Measurements from ENCODE around the gene EEIG1. TPM values are rescaled to one million over a fixed set of nuclear protein-coding genes. Genes with fewer than 3 reads are reported as not detected.

Gene EEIG1
- total RNA-seq, 1 donor from 2014 or later = 44.7 TPM

DNA sequence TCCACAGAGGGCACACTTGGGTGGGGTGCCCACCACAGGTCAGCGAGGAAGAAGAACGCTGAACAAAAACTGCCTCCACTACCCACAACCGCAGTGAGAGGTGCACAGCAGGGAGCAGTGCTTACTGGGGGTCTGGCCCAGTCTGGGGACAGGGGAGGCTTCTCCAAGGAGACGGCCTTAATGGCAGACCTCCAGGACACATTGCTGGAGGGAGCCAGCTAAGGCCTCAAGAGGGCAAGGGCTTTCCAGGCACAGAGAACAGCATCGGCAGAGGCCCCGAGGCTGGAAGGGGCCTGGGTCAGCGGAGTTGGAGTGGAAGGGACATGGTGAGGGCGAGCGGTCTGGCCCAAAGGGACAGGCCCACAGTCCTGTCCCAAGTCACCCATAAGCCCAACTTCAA lies 34.8 kb downstream of the EEIG1 start:
- ATAC-seq = no peak
- TF ChIP-seq, protein P1, sequence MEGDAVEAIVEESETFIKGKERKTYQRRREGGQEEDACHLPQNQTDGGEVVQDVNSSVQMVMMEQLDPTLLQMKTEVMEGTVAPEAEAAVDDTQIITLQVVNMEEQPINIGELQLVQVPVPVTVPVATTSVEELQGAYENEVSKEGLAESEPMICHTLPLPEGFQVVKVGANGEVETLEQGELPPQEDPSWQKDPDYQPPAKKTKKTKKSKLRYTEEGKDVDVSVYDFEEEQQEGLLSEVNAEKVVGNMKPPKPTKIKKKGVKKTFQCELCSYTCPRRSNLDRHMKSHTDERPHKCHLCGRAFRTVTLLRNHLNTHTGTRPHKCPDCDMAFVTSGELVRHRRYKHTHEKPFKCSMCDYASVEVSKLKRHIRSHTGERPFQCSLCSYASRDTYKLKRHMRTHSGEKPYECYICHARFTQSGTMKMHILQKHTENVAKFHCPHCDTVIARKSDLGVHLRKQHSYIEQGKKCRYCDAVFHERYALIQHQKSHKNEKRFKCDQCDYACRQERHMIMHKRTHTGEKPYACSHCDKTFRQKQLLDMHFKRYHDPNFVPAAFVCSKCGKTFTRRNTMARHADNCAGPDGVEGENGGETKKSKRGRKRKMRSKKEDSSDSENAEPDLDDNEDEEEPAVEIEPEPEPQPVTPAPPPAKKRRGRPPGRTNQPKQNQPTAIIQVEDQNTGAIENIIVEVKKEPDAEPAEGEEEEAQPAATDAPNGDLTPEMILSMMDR (IDR thresholded peaks at IDR 0.05) = no peak
- Histone ChIP-seq H3K4me1 (no peaks in the 10 kb centered on the region), H3K27me3 (no peaks in the 10 kb centered on the region), H3K27ac (no peak overlapping the region), H3K4me3 (no peak overlapping the region), H3K36me3 (peaks cover 28% of the 10 kb centered on the region), H3K9me3 (no peaks in the 10 kb centered on the region)
- intact Hi-C loops (cut with DNase I) = loop anchor here (10.0 kb wide), 1 partner anchor 169 kb away; no protein-coding TSS in a partner anchor
- DNase-seq = no peak

DNA sequence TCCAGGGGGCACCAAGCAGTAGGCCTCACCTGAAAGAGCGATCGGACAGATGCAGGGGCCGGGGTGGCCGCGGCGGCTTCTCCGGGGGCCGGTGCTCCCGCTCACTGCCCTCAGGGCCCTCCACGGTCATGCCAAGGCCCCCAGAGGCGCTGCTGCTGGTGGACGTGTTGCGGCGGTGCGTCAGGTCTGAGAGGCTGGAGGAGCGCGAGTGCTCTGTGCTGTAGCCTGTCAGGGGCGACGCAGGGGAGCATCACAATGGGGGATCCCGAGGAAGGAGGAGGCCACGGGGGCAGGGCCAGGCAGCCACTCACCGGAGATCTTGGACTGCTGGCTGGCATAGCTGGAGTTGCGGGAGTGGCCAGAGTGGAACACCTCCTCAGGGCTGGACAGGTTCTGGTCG lies 35.5 kb downstream of the EEIG1 start:
- Histone ChIP-seq H3K36me3 (peaks cover 28% of the 10 kb centered on the region), H3K9me3 (no peaks in the 10 kb centered on the region), H3K27ac (no peak overlapping the region), H3K4me1 (no peaks in the 10 kb centered on the region), H3K4me3 (no peak overlapping the region), H3K27me3 (no peaks in the 10 kb centered on the region)
- intact Hi-C loops (cut with DNase I) = loop anchor here (10.0 kb wide), 1 partner anchor 169 kb away; no protein-coding TSS in a partner anchor
- TF ChIP-seq, protein P1 (IDR thresholded peaks at IDR 0.05) = no peak
- DNase-seq = no peak
- ATAC-seq = no peak

DNA sequence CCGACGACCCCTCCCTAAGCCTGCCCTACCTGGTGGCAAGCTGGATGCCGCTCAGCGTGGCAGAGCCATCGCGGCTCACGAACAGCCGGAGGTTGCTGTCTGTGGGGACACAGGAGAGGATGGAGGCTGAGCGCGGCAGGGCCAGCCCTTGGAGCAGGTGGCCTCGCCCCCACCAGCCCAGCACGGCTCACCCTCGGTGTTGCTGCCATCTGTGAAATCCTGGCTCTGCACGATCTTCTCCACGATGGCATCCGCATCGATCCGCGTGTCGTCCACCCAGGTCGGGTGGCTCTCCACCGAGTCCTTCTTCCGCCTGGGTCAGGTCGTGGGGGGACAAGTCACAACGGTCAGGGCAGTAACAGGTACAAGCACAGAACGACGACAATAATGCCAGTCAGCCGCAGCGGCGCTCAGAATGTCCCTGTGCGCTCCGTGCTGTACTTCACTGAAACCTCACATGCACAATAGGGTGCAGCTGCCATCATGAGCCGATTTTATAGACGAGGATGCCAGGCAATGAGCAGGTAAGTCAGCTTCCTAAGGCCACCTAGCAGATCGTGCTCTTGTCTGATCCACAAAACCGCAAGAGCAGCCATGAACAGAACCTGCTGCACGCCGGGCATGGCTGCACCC lies 36.1 kb downstream of the EEIG1 start:
- Histone ChIP-seq H3K9me3 (no peaks in the 10 kb centered on the region), H3K27ac (no peak overlapping the region), H3K4me3 (no peak overlapping the region), H3K4me1 (no peaks in the 10 kb centered on the region), H3K27me3 (no peaks in the 10 kb centered on the region), H3K36me3 (peaks cover 28% of the 10 kb centered on the region)
- TF ChIP-seq, protein P1 (IDR thresholded peaks at IDR 0.05) = no peak
- DNase-seq (no peak), ATAC-seq (no peak)
- intact Hi-C loops (cut with DNase I) = loop anchor here (5.0 to 10.0 kb wide), 2 partner anchors 93 to 170 kb away; no protein-coding TSS in a partner anchor

DNA sequence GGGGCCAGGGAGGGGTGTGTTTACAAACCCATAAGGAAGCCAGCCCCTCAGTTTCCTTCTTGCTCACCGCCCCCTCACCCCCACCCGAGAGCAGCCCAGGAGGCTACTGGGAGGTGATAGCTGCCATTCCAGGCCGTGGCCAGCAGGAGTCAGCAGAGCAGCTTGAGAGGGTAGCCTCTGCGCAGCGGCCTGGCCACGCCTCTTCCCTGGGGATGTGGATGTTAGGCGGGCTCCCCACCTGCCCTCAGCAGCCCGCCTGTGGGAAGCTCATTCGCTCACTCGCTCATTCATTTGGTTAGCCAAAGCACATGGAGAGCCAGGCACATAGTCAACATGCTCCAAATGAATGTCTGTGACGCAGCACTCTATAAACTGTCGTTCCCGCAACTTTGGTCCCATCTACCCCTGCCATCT lies 37.1 kb downstream of the EEIG1 start:
- H3K27me3 ChIP-seq = no peaks in the 10 kb centered on the region
- ATAC-seq (peak; percentile 91), DNase-seq (peak; percentile 93)
- TF ChIP-seq, protein P1 (IDR thresholded peaks at IDR 0.05) = peak; percentile 92
- no peak overlapping the region for H3K27ac ChIP-seq
- H3K4me3 ChIP-seq = no peak overlapping the region
- no peaks in the 10 kb centered on the region for H3K9me3 ChIP-seq
- intact Hi-C loops (cut with DNase I) = loop anchor here (5.0 to 10.0 kb wide), 2 partner anchors 94 to 171 kb away; no protein-coding TSS in a partner anchor
- peaks cover 28% of the 10 kb centered on the region for H3K36me3 ChIP-seq
- no peaks in the 10 kb centered on the region for H3K4me1 ChIP-seq

DNA sequence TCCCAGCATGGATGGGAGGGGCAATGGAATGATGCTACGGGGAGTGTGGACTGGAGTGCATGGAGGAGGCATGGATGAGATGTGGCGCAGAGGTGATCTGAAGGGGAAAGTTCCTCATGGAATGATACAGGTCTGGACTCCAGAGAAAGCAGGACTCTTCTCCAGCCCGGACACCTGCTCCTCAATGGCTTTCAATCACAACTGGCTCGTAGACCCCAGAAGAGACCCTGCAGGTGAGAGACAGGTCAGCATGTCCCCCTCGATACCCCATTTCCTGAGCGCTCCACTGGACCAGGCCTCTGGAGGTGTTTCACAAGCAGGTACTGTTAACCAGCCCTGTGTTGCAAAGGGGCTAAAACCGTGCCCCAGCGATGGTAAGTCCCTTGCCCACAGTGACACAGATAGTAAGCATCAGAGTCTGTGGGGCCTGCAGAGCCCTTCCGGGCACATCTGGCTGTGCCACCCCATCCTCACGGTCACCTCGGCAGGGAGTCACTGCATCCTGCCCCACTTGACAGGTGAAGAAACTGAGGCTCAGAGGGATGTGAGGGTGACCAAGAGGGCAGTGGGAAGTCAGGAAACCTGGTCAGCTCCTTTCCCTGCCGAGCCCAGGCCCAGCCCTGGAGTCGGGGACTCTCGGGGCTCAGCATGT lies 37.7 kb downstream of the EEIG1 start:
- no peaks in the 10 kb centered on the region for H3K9me3 ChIP-seq
- no peak for DNase-seq
- intact Hi-C loops (cut with DNase I) = loop anchor here (5.0 to 10.0 kb wide), 2 partner anchors 94 to 172 kb away; no protein-coding TSS in a partner anchor
- TF ChIP-seq, protein P1 (IDR thresholded peaks at IDR 0.05) = no peak
- ATAC-seq = no peak
- H3K27me3 ChIP-seq = no peaks in the 10 kb centered on the region
- H3K4me3 ChIP-seq = no peak overlapping the region
- H3K27ac ChIP-seq = no peak overlapping the region
- H3K4me1 ChIP-seq = no peaks in the 10 kb centered on the region
- H3K36me3 ChIP-seq = peaks cover 28% of the 10 kb centered on the region
